ENCODE measurements around the gene LGI4. TPM values are rescaled to one million over a fixed set of nuclear protein-coding genes. Genes with fewer than 3 reads are reported as not detected.

LGI4 gene
- total RNA-seq, 1 experiment from 2014 or later, result 0.32 TPM

- no peaks in the 10 kb centered on the region for H3K9me3 ChIP-seq (ENCODE audit: control insufficient read depth in 1 of 2, insufficient read depth in 1 of 2, low read depth in 1 of 2, low read length in 2 of 2)
- H3K79me2 ChIP-seq (ENCODE audit: insufficient read depth, low read length), result no peaks in the 10 kb centered on the region
- H3K36me3 ChIP-seq (ENCODE audit: control insufficient read depth in 1 of 2, insufficient read depth in 2 of 2, low read length in 2 of 2), result no peaks in the 10 kb centered on the region
- no peak overlapping the region for H3K9ac ChIP-seq (ENCODE audit: low read length)
- DNase-seq (ENCODE audit: low read depth, low spot score) (no peak), ATAC-seq (no peak)
- no peak overlapping the region for H2AFZ ChIP-seq (ENCODE audit: low read depth, low read length, poor library complexity, severe bottlenecking)
- POLR2A ChIA-PET, result no interaction called here
- RAD21 ChIA-PET (ENCODE audit: low non-redundant PET in 1 of 2, low total read pairs in 2 of 2, uncharacterized antibody in 2 of 2, unreplicated experiment in 2 of 2), result no interaction called here
- BruUV-seq (replicated peaks), result no TSS peak
- no peaks in the 10 kb centered on the region for H3K9me2 ChIP-seq (ENCODE audit: insufficient read depth)
- H4K20me1 ChIP-seq (ENCODE audit: insufficient read depth), result no peaks in the 10 kb centered on the region
- no peaks in the 10 kb centered on the region for H3K27me3 ChIP-seq (ENCODE audit: insufficient read depth, low read length)
- no peaks in the 10 kb centered on the region for H3K4me1 ChIP-seq (ENCODE audit: control insufficient read depth in 1 of 2, insufficient read depth in 2 of 2, low read length in 2 of 2)
- no peak overlapping the region for H3K4me2 ChIP-seq (ENCODE audit: low read length)
- CTCF ChIA-PET, result no interaction called here
- TF ChIP-seq ELF1 (IDR thresholded peaks at IDR 0.05; ENCODE audit: borderline replicate concordance, low read depth), result no peak
- no peak for TF ChIP-seq ATF3 (IDR thresholded peaks at IDR 0.05)
- no peak for TF ChIP-seq CEBPB (IDR thresholded peaks at IDR 0.05; ENCODE audit: low read depth)
- intact Hi-C loops (cut with micrococcal nuclease), result loop anchor here (10.0 kb wide), 1 partner anchor 159 kb away; no protein-coding TSS in a partner anchor
- no peak overlapping the region for H3K4me3 ChIP-seq (replicated peaks in 1 of 2; ENCODE audit: low read depth in 1 of 2, low read length in 2 of 2)
- no peak overlapping the region for H3K27ac ChIP-seq (ENCODE audit: low read depth, low read length)
Observed at GRCh38 chr19:35133826-35134225, 1.0 kb downstream of the LGI4 start.

- CTCF ChIA-PET, result no interaction called here
Observed at GRCh38 chr19:35132254-35132653, 2.6 kb downstream of the LGI4 start.

More at GRCh38 chr19:35132254-35132653, 2.6 kb downstream of the LGI4 start:
- ATAC-seq, result no peak
- H2AFZ ChIP-seq (ENCODE audit: low read depth, low read length, poor library complexity, severe bottlenecking), result no peak overlapping the region
- no peaks in the 10 kb centered on the region for H3K9me3 ChIP-seq (ENCODE audit: control insufficient read depth in 1 of 2, insufficient read depth in 1 of 2, low read depth in 1 of 2, low read length in 2 of 2)
- intact Hi-C loops (cut with micrococcal nuclease), result loop anchor here (10.0 kb wide), 1 partner anchor 157 kb away; no protein-coding TSS in a partner anchor
- H3K4me3 ChIP-seq (replicated peaks in 1 of 2; ENCODE audit: low read depth in 1 of 2, low read length in 2 of 2), result no peak overlapping the region
- H3K27ac ChIP-seq (ENCODE audit: low read depth, low read length), result no peak overlapping the region
- no peak for DNase-seq (ENCODE audit: low read depth, low spot score)
- BruUV-seq (replicated peaks), result no TSS peak
- no peak overlapping the region for H3K9ac ChIP-seq (ENCODE audit: low read length)
- no peaks in the 10 kb centered on the region for H3K36me3 ChIP-seq (ENCODE audit: control insufficient read depth in 1 of 2, insufficient read depth in 2 of 2, low read length in 2 of 2)
- H3K4me1 ChIP-seq (ENCODE audit: control insufficient read depth in 1 of 2, insufficient read depth in 2 of 2, low read length in 2 of 2), result no peaks in the 10 kb centered on the region
- TF ChIP-seq SIN3A (IDR thresholded peaks at IDR 0.05; ENCODE audit: low read depth) (no peak), SP1 (IDR thresholded peaks at IDR 0.05; ENCODE audit: low read depth) (no peak), ELF1 (IDR thresholded peaks at IDR 0.05; ENCODE audit: borderline replicate concordance, low read depth) (no peak), POLR2AphosphoS5 (IDR thresholded peaks at IDR 0.05; ENCODE audit: low read depth, low read length) (no peak), FOSL1 (IDR thresholded peaks at IDR 0.05; ENCODE audit: low read depth) (no peak)
- no peak overlapping the region for H3K4me2 ChIP-seq (ENCODE audit: low read length)
- RAD21 ChIA-PET (ENCODE audit: low non-redundant PET in 1 of 2, low total read pairs in 2 of 2, uncharacterized antibody in 2 of 2, unreplicated experiment in 2 of 2), result no interaction called here
- H3K27me3 ChIP-seq (ENCODE audit: insufficient read depth, low read length), result no peaks in the 10 kb centered on the region
- H4K20me1 ChIP-seq (ENCODE audit: insufficient read depth), result no peaks in the 10 kb centered on the region
- no peaks in the 10 kb centered on the region for H3K79me2 ChIP-seq (ENCODE audit: insufficient read depth, low read length)
- H3K9me2 ChIP-seq (ENCODE audit: insufficient read depth), result no peaks in the 10 kb centered on the region
- POLR2A ChIA-PET, result no interaction called here
